HG03432 (cell line): Measurements from ENCODE around the gene CRTC2.

Experiments used
- ATAC-seq: cut with Tn5 transposase; IDR thresholded peaks from one replicate; pipeline ENCODE4 v1.9.1; 2021; ENCODE audit warnings: mild to moderate bottlenecking, moderate library complexity; ENCODE audit not compliant: unreplicated experiment

CRTC2 gene

GRCh38 chr1:153951183-153951582 lies 7.2 kb downstream of the CRTC2 start:
- ATAC-seq, result no peak

- ATAC-seq, result peak; percentile 73
These were observed 11.7 kb downstream of the CRTC2 start, which contains the start of gene DENND4B for GRCh38 chr1:153946622-153947241. Gene DENND4B (minus strand): TSS chr1:153946718. CDS start chr1:153944374, 2,344 bp downstream.

GRCh38 chr1:153945795-153946621 lies 12.4 kb downstream of the CRTC2 start:
- ATAC-seq, result peak; percentile 71

- ATAC-seq, result peak; percentile 29
These were observed 13.1 kb downstream of the CRTC2 start for GRCh38 chr1:153945131-153945794.

GRCh38 chr1:153944827-153945117 lies 13.6 kb downstream of the CRTC2 start:
- ATAC-seq, result no peak

- ATAC-seq, result no peak
These were observed 14.2 kb downstream of the CRTC2 start for GRCh38 chr1:153944005-153944826.

- ATAC-seq, result no peak
These were observed 15.5 kb downstream of the CRTC2 start for GRCh38 chr1:153942766-153943549.

GRCh38 chr1:153941826-153942725 lies 16.3 kb downstream of the CRTC2 start:
- no peak for ATAC-seq

- ATAC-seq, result no peak
These were observed 17.7 kb downstream of the CRTC2 start for GRCh38 chr1:153940756-153941155.

GRCh38 chr1:153939476-153939875 lies 18.9 kb downstream of the CRTC2 start:
- ATAC-seq, result no peak

GRCh38 chr1:153938996-153939395 lies 19.4 kb downstream of the CRTC2 start:
- no peak for ATAC-seq

- ATAC-seq, result no peak
These were observed 21.1 kb downstream of the CRTC2 start for GRCh38 chr1:153937331-153937730.

GRCh38 chr1:153936011-153936802 lies 22.2 kb downstream of the CRTC2 start:
- no peak for ATAC-seq

- ATAC-seq, result no peak
These were observed 23.7 kb downstream of the CRTC2 start for GRCh38 chr1:153934746-153935145.

- ATAC-seq, result no peak
These were observed 24.5 kb downstream of the CRTC2 start for GRCh38 chr1:153933955-153934354.

- ATAC-seq, result no peak
These were observed 25.0 kb downstream of the CRTC2 start for GRCh38 chr1:153933430-153933829.

GRCh38 chr1:153932156-153933131 lies 26.0 kb downstream of the CRTC2 start:
- ATAC-seq, result no peak
